Skeletal muscle satellite cell (primary cell): ENCODE results near the gene COL23A1.

Experiments
- H3K27me3 ChIP-seq: 2 replicates; pipeline ENCODE4 v1.7.0; 2013; ENCODE audit warnings: low read length; ENCODE audit not compliant: control insufficient read depth, insufficient read depth
- H3K36me3 ChIP-seq: 2 replicates; pipeline ENCODE4 v1.7.0; 2013; ENCODE audit warnings: mild to moderate bottlenecking, control low read depth, low read length; ENCODE audit not compliant: insufficient read depth
- H3K4me1 ChIP-seq: 2 replicates; pipeline ENCODE4 v1.7.0; 2013; ENCODE audit warnings: low read length; ENCODE audit not compliant: control insufficient read depth, insufficient read depth
- H3K4me2 ChIP-seq: 2 replicates; pipeline ENCODE4 v1.7.0; 2013; ENCODE audit warnings: mild to moderate bottlenecking, low read length
- H3K4me3 ChIP-seq: 2 replicates; pipeline ENCODE4 v1.7.0; 2013; ENCODE audit warnings: low read length
- H3K9ac ChIP-seq: 2 replicates; pipeline ENCODE4 v1.7.0; 2013; ENCODE audit warnings: mild to moderate bottlenecking, low read depth, low read length, moderate library complexity
- H3K9me3 ChIP-seq: replicated peaks from 2 replicates; pipeline ENCODE4 v1.7.0; 2013; ENCODE audit warnings: mild to moderate bottlenecking, control low read depth, low read length

COL23A1 gene

GRCh38 chr5:178277346-178277745 is 312.8 kb downstream of the COL23A1 start:
- Histone ChIP-seq H3K36me3 (no peaks in the 10 kb centered on the region), H3K4me2 (no peak overlapping the region), H3K4me3 (no peak overlapping the region), H3K27me3 (no peaks in the 10 kb centered on the region), H3K4me1 (no peaks in the 10 kb centered on the region), H3K9me3 (no peaks in the 10 kb centered on the region), H3K9ac (no peak overlapping the region)

DNA sequence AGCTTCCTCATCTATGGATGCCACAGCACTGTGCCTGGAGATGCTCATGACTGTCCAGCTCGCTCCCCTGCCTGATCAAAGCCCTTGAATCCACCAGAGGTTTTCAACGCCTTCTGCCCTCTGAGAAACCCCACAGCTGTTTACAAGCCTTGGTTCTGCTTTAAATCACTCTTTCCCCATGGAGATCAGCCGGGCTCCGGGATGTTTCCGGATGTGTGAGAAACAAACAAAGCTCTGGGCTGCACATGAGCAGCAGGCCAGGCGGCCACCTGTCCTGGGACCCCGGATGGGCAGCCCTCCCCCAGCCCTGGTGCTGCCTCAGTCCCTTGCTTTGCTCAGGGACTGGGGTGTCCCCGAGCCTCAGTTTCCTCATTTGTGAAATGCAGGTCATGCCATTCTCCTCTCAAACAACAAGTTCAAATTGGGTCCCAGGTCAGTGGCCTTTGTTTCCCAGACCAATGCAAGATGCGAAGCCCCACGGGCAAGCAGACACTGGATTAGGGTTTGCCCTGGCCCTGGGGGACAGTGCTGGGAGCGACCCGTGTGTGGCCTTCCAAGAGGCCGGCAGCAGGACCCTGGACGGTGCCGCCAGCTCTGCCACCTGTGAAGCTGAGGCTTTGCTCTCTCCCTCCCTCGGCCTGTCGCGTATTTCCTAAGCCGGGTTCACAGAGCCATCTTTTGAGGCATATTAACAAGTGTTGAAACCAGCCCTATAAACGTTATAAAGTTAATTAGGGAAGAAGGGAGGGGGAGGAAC is 315.2 kb downstream of the COL23A1 start:
- Histone ChIP-seq H3K4me2 (no peak overlapping the region), H3K9me3 (no peaks in the 10 kb centered on the region), H3K36me3 (no peaks in the 10 kb centered on the region), H3K4me3 (no peak overlapping the region), H3K9ac (no peak overlapping the region), H3K27me3 (no peaks in the 10 kb centered on the region), H3K4me1 (no peaks in the 10 kb centered on the region)

- Histone ChIP-seq H3K27me3 (no peaks in the 10 kb centered on the region), H3K9ac (no peak overlapping the region), H3K4me1 (no peaks in the 10 kb centered on the region), H3K4me3 (no peak overlapping the region), H3K9me3 (no peaks in the 10 kb centered on the region), H3K36me3 (no peaks in the 10 kb centered on the region), H3K4me2 (no peak overlapping the region)
These were observed 316.3 kb downstream of the COL23A1 start for GRCh38 chr5:178273665-178274541.

- Histone ChIP-seq H3K4me3 (no peak overlapping the region), H3K9me3 (no peaks in the 10 kb centered on the region), H3K36me3 (no peaks in the 10 kb centered on the region), H3K9ac (no peak overlapping the region), H3K4me2 (no peak overlapping the region), H3K27me3 (no peaks in the 10 kb centered on the region), H3K4me1 (no peaks in the 10 kb centered on the region)
These were observed 317.2 kb downstream of the COL23A1 start for GRCh38 chr5:178273041-178273440.

GRCh38 chr5:178272591-178272990 is 317.6 kb downstream of the COL23A1 start:
- Histone ChIP-seq H3K4me1 (no peaks in the 10 kb centered on the region), H3K9me3 (no peaks in the 10 kb centered on the region), H3K4me3 (no peak overlapping the region), H3K27me3 (no peaks in the 10 kb centered on the region), H3K4me2 (no peak overlapping the region), H3K36me3 (no peaks in the 10 kb centered on the region), H3K9ac (no peak overlapping the region)

GRCh38 chr5:178271726-178272479 is 318.3 kb downstream of the COL23A1 start:
- H3K27me3 ChIP-seq, result no peaks in the 10 kb centered on the region
- H3K4me1 ChIP-seq, result no peaks in the 10 kb centered on the region
- no peaks in the 10 kb centered on the region for H3K36me3 ChIP-seq
- H3K9me3 ChIP-seq, result no peaks in the 10 kb centered on the region
- H3K4me3 ChIP-seq, result no peak overlapping the region
- H3K9ac ChIP-seq, result no peak overlapping the region
- no peak overlapping the region for H3K4me2 ChIP-seq

GRCh38 chr5:178271231-178271630 is 319.0 kb downstream of the COL23A1 start:
- Histone ChIP-seq H3K36me3 (no peaks in the 10 kb centered on the region), H3K9me3 (no peaks in the 10 kb centered on the region), H3K4me3 (no peak overlapping the region), H3K4me1 (no peaks in the 10 kb centered on the region), H3K4me2 (no peak overlapping the region), H3K27me3 (no peaks in the 10 kb centered on the region), H3K9ac (no peak overlapping the region)

- H3K36me3 ChIP-seq, result no peaks in the 10 kb centered on the region
- no peak overlapping the region for H3K9ac ChIP-seq
- no peak overlapping the region for H3K4me3 ChIP-seq
- no peaks in the 10 kb centered on the region for H3K4me1 ChIP-seq
- no peaks in the 10 kb centered on the region for H3K9me3 ChIP-seq
- H3K27me3 ChIP-seq, result no peaks in the 10 kb centered on the region
- no peak overlapping the region for H3K4me2 ChIP-seq
These were observed 320.7 kb downstream of the COL23A1 start for GRCh38 chr5:178269499-178269898.

DNA sequence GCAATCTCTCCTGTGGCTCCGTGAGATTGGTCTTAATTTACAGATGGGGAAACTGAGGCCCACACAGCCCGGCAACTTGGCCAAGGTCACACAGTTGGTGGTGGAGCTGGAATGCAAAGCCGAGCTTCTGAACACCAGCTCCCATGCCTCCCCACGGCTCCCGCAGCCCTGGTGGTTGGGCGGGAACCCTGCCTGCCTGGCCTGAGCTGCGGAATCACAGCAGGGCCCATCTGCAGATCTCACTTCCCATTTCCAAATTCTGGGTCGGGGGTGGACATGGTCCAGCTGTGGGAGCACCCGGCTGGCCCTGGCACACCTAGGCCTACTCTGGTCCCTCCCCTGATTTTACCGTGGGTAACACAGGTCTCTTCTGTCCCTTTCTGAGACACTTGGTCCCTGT is 322.3 kb downstream of the COL23A1 start:
- Histone ChIP-seq H3K4me1 (no peaks in the 10 kb centered on the region), H3K4me2 (no peak overlapping the region), H3K27me3 (no peaks in the 10 kb centered on the region), H3K4me3 (no peak overlapping the region), H3K36me3 (no peaks in the 10 kb centered on the region), H3K9ac (no peak overlapping the region), H3K9me3 (no peaks in the 10 kb centered on the region)

DNA sequence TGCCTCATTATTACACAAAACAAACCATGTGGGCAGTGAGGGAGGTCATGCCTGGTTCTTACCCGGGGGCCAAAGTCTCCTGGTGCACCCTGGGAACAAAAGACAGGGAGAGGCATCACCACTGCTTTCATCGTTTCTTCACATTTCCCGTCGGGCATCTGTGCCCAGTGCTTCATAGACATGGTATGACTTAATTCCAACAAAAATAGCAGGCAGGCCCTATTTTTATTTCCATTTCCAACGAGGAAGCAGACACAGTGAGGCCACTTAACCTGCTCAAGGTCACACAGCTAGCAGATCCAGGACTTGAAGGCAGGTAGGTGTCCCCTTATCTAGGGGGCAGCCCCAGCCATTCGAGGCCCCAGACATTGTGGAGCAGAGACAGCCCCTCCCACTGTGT is 322.9 kb downstream of the COL23A1 start:
- H3K9ac ChIP-seq, result no peak overlapping the region
- no peak overlapping the region for H3K4me3 ChIP-seq
- H3K4me1 ChIP-seq, result no peaks in the 10 kb centered on the region
- H3K27me3 ChIP-seq, result no peaks in the 10 kb centered on the region
- no peaks in the 10 kb centered on the region for H3K36me3 ChIP-seq
- no peak overlapping the region for H3K4me2 ChIP-seq
- no peaks in the 10 kb centered on the region for H3K9me3 ChIP-seq

DNA sequence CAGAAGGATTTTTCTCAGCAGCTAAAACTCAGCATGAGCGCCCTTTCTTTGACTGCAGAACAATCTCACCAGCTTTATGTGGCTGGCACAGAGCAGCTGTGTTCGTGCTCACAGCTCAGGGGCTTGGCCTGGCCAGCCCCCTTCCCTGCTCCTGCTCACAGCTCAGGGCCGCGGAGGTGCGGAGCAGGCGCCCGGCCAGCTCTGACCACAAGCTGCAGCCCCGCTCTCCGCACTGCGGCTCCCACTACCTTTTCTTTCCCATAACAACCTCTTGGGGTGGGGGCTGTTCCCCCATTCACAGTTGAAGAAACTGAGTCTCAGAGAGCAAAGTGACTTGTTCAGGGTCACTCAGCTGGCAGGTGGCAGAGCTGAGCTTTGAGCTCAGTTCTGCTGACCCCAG is 323.6 kb downstream of the COL23A1 start:
- Histone ChIP-seq H3K27me3 (no peaks in the 10 kb centered on the region), H3K4me3 (no peak overlapping the region), H3K36me3 (no peaks in the 10 kb centered on the region), H3K9me3 (no peaks in the 10 kb centered on the region), H3K9ac (no peak overlapping the region), H3K4me2 (no peak overlapping the region), H3K4me1 (no peaks in the 10 kb centered on the region)
